B cell (primary cell): Measurements from ENCODE around the gene UTP11. TPM values are rescaled to one million over a fixed set of nuclear protein-coding genes. Genes with fewer than 3 reads are reported as not detected.
"Not testable (repeated sequence)": the region's sequence is repeated elsewhere in the genome, so short reads cannot be mapped to it uniquely, and the experiment has no call there.

Source experiments
- ATAC-seq: fragments of 200-7000 bp; cut with Tn5 transposase; one replicate; pipeline ENCODE4 v1.10.0; 2021; ENCODE audit warnings: low read depth, mild to moderate bottlenecking, moderate number of reproducible peaks, moderate library complexity
- CTCF ChIA-PET: fragments of 350-600 bp; sonication (Branson Sonifier 250); formaldehyde crosslinking; loops from one replicate; lab custom pipeline; 2021; ENCODE audit warnings: antibody characterized with exemption, inconsistent platforms; lab: Charles Lee
- POLR2A ChIA-PET: fragments of 350-600 bp; sonication (Branson Sonifier 250); formaldehyde crosslinking; loops from one replicate; lab custom pipeline; 2021; ENCODE audit warnings: antibody characterized with exemption; lab: Charles Lee
- DNase-seq: peaks from one replicate; pipeline ENCODE4 v3.0.0; 2013
- H2AFZ ChIP-seq: 2 replicates; pipeline ENCODE4 v1.6.1; 2012; ENCODE audit warnings: mild to moderate bottlenecking, low read depth, low read length; ENCODE audit not compliant: insufficient read depth, poor library complexity, severe bottlenecking
- H3K27ac ChIP-seq, 2 donors: 1 replicate in 1 of 2; 2 replicates in 1 of 2; pipeline ENCODE4 v1.5.1; 2012 to 2013; ENCODE audit warnings: low read length in 2 of 2, mild to moderate bottlenecking in 2 of 2, moderate library complexity in 1 of 2
- H3K27me3 ChIP-seq, 4 experiments: fragments of 200-600 bp in 1 of 4; sonication (generic) in 1 of 4; replicated peaks in 1 of 4; 1 replicate in 2 of 4; 2 replicates in 2 of 4; pipeline versions ENCODE4 v1.6.1 to v1.7.0; 2013 to 2016; ENCODE audit warnings: low read length in 3 of 4, mild to moderate bottlenecking in 2 of 4, mixed read lengths in 1 of 4, moderate library complexity in 1 of 4; ENCODE audit not compliant: insufficient read depth in 4 of 4, control insufficient read depth in 3 of 4; ENCODE audit errors: control extremely low read depth in 1 of 4
- H3K36me3 ChIP-seq, 2 experiments: replicated peaks in 1 of 2; 1 replicate in 1 of 2; 2 replicates in 1 of 2; pipeline versions ENCODE4 v1.6.1 to v1.7.1; 2013; ENCODE audit warnings: low read length in 1 of 2; ENCODE audit not compliant: insufficient read depth in 2 of 2, control insufficient read depth in 1 of 2; ENCODE audit errors: control extremely low read depth in 1 of 2, extremely low read depth in 1 of 2
- H3K4me1 ChIP-seq, 2 donors: fragments of 200-600 bp in 1 of 2; sonication (generic) in 1 of 2; 1 replicate in 1 of 2; 2 replicates in 1 of 2; pipeline versions ENCODE4 v1.5.1 to v1.6.1; 2013 to 2017; ENCODE audit warnings: low read length in 2 of 2; ENCODE audit not compliant: control insufficient read depth in 2 of 2, insufficient read depth in 2 of 2
- H3K4me2 ChIP-seq: replicated peaks from 2 replicates; pipeline ENCODE3; 2012; ENCODE audit warnings: mild to moderate bottlenecking, low read depth, low read length; ENCODE audit not compliant: poor library complexity, severe bottlenecking
- H3K4me3 ChIP-seq, 5 experiments: fragments of 200-600 bp in 1 of 5; sonication (generic) in 1 of 5; 1 replicate in 3 of 5; 2 replicates in 2 of 5; pipeline versions ENCODE4 v1.5.1 to v1.7.0; 2011 to 2016; ENCODE audit warnings: low read length in 4 of 5, mild to moderate bottlenecking in 4 of 5, low read depth in 2 of 5, control low read depth in 1 of 5, moderate library complexity in 1 of 5; ENCODE audit not compliant: insufficient read depth in 1 of 5; ENCODE audit errors: control extremely low read depth in 1 of 5, extremely low read depth in 1 of 5
- H3K79me2 ChIP-seq: fragments of 200-600 bp; sonication (generic); one replicate; pipeline ENCODE4 v1.6.0; 2016; ENCODE audit warnings: low read length; ENCODE audit not compliant: control insufficient read depth, insufficient read depth
- H3K9ac ChIP-seq: fragments of 200-600 bp; sonication (generic); 2 replicates; pipeline ENCODE4 v1.6.1; 2017; ENCODE audit warnings: mild to moderate bottlenecking, low read length, moderate library complexity
- H3K9me3 ChIP-seq, 3 donors: one replicate each; pipeline versions ENCODE4 v1.6.1 to v1.7.1; 2013; ENCODE audit warnings: low read length in 2 of 3; ENCODE audit not compliant: control insufficient read depth in 2 of 3, insufficient read depth in 1 of 3; ENCODE audit errors: control extremely low read depth in 1 of 3
- H4K20me1 ChIP-seq: 2 replicates; pipeline ENCODE4 v1.6.0; 2012; ENCODE audit warnings: mild to moderate bottlenecking, low read length; ENCODE audit not compliant: insufficient read depth, control insufficient read depth, poor library complexity, severe bottlenecking
- H3K27ac Mint-ChIP-seq: one replicate; pipeline ENCODE4 v1.8.0; 2021; ENCODE audit warnings: mixed read lengths
- H3K27me3 Mint-ChIP-seq: one replicate; pipeline ENCODE4 v1.8.0; 2021; ENCODE audit warnings: mixed read lengths
- H3K4me1 Mint-ChIP-seq: one replicate; pipeline ENCODE4 v1.8.0; 2021; ENCODE audit warnings: mixed read lengths
- H3K4me3 Mint-ChIP-seq: one replicate; pipeline ENCODE4 v1.8.0; 2021; ENCODE audit warnings: mixed read lengths
- H3K9me3 Mint-ChIP-seq: one replicate; pipeline ENCODE4 v1.8.0; 2022; ENCODE audit warnings: mixed read lengths; ENCODE audit not compliant: insufficient read depth
- CTCF ChIP-seq: fragments of 200-600 bp; IDR thresholded peaks from one replicate; pipeline ENCODE4 v1.8.0; 2022; ENCODE audit warnings: antibody characterized with exemption, mild to moderate bottlenecking
- EZH2 ChIP-seq: IDR thresholded peaks from 2 replicates; pipeline ENCODE4 v1.6.1; 2012; ENCODE audit warnings: borderline replicate concordance, low read depth, mild to moderate bottlenecking, moderate library complexity, low read length; ENCODE audit not compliant: insufficient read depth, poor library complexity, severe bottlenecking
- WGBS: methylation state at CpG from one replicate; pipeline ENCODE4 v1.1.5; 2013; ENCODE audit warnings: missing lambda C conversion rate; ENCODE audit not compliant: insufficient coverage; 5-methylcytosine and 5-hydroxymethylcytosine counted together
- intact Hi-C: fragments of 100-400 bp; cut with micrococcal nuclease; formaldehyde crosslinking; loops from one replicate; pipeline ENCODE4 v1.10.0; 2022
- polyA minus RNA-seq: library from RNA; depleted of rRNA, polyadenylated mRNA; stranded (reverse); fragments of >200 nt; gene quantifications from 2 replicates; pipeline ENCODE4 v1.2.3, GENCODE V29; 2012
- polyA plus RNA-seq: library from polyadenylated mRNA; depleted of rRNA; stranded (reverse); fragments of >200 nt; gene quantifications from 2 replicates; pipeline ENCODE4 v1.2.3, GENCODE V29; 2012
- total RNA-seq, 2 donors: library from RNA; stranded (reverse); fragments of 120-200 nt in 1 of 2; gene quantifications; 1 replicate in 1 of 2; 2 replicates in 1 of 2; pipeline versions ENCODE4 v1.2.3 to v1.2.4, GENCODE V29; 2013 to 2022

The UTP11 gene
- total RNA-seq = 16.4 and 16.8 TPM in 2 replicates
- 23.3 TPM for total RNA-seq (2013)
- 6.0 and 10.4 TPM in 2 replicates for polyA plus RNA-seq
- polyA minus RNA-seq = 2.9 and 4.3 TPM in 2 replicates

GRCh38 chr1:38012363-38013226 is at the start of gene UTP11:
TSS of gene UTP11 (plus strand) at chr1:38012734. CDS start at chr1:38012803, 69 bp downstream.
- 3% methylated on average over 45 of the region's 49 CpGs for WGBS
- intact Hi-C loops = loop anchor here (1.0 to 2.0 kb wide), 5 partner anchors 22 to 458 kb away; partner anchors contain the start of genes INPP5B, MTF1, POU3F1 and SF3A3
- H3K27me3 ChIP-seq = no peaks in the 10 kb centered on the region
- ChIA-PET CTCF (interaction anchor here (1.6 to 2.9 kb wide), 3 partner anchors 10 to 22 kb away, joined by 5 to 18 read pairs (median 9); partner anchors contain the start of gene SF3A3), POLR2A (interaction anchor here (0.6 to 1.3 kb wide), 3 partner anchors 15 to 23 kb away, joined by 3 to 11 read pairs (median 3); partner anchors contain the start of gene SF3A3)
- H3K79me2 ChIP-seq = peaks cover 40% of the 10 kb centered on the region
- DNase-seq (peak; percentile 95), ATAC-seq (peak; percentile 97)
- Mint-ChIP-seq H3K4me3 (peak within 1 kb of the TSS; percentile 97), H3K27me3 (no peaks in the 10 kb centered on the region), H3K27ac (peak within 1 kb of the TSS; percentile 91), H3K9me3 (no peaks in the 10 kb centered on the region), H3K4me1 (peaks cover 23% of the 10 kb centered on the region)
- H3K4me1 ChIP-seq = peaks cover 13 to 20% of the 10 kb centered on the region in 2 donors
- TF ChIP-seq CTCF (no peak), EZH2 (no peak)
- peaks cover 5% of the 10 kb centered on the region for H4K20me1 ChIP-seq
- peaks cover 4 to 11% of the 10 kb centered on the region in 2 experiments for H3K36me3 ChIP-seq
- H3K9me3 ChIP-seq = peaks cover 0 to 7% (median 3%) of the 10 kb centered on the region in 3 donors
- H3K4me3 ChIP-seq = peak within 1 kb of the TSS; percentile 72 to 93 (median 83)
- peak within 1 kb of the TSS; percentile 77 for H3K4me2 ChIP-seq
- H2AFZ ChIP-seq = peak within 1 kb of the TSS; percentile 96
- H3K9ac ChIP-seq = peak within 1 kb of the TSS; percentile 90
- peak within 1 kb of the TSS; percentile 76 to 90 for H3K27ac ChIP-seq

- CTCF ChIA-PET, H3K4me1 ChIP-seq, H3K9me3 Mint-ChIP-seq, H3K27ac ChIP-seq, H3K4me1 Mint-ChIP-seq, H3K27me3 ChIP-seq, DNase-seq, H3K9me3 ChIP-seq, H3K79me2 ChIP-seq, H3K4me3 Mint-ChIP-seq, H4K20me1 ChIP-seq, H3K9ac ChIP-seq, H3K4me3 ChIP-seq, H3K4me2 ChIP-seq, H3K27ac Mint-ChIP-seq, H2AFZ ChIP-seq, ATAC-seq, intact Hi-C loops, POLR2A ChIA-PET, H3K27me3 Mint-ChIP-seq: not testable (repeated sequence)
- 91% methylated on average over 5 of the region's 12 CpGs for WGBS
- peaks cover 10 to 56% of the 10 kb centered on the region in 2 experiments for H3K36me3 ChIP-seq
Observed at GRCh38 chr1:37964106-37964505, 48.4 kb upstream of the UTP11 start.
